Dermis microvascular lymphatic vessel endothelial cell (primary cell): ENCODE measurements around the gene RYR2. TPM values are rescaled to one million over a fixed set of nuclear protein-coding genes. Genes with fewer than 3 reads are reported as not detected.
A peak's percentile ranks its signal among the peaks of the same experiment; 100 is the strongest.

Experiments used
- DNase-seq, 2 donors: peaks; one replicate each; pipeline versions ENCODE4 v3.0.0 to v3.0.0-alpha.2; 2010; ENCODE audit warnings: low read depth in 2 of 2
- total RNA-seq: library from RNA; depleted of rRNA; stranded (reverse); fragments of >200 nt; gene quantifications from 2 replicates; pipeline ENCODE4 v1.2.1, GENCODE V29; 2014

Gene RYR2
- total RNA-seq, 1 donor from 2014 or later: 0.26 TPM

DNA sequence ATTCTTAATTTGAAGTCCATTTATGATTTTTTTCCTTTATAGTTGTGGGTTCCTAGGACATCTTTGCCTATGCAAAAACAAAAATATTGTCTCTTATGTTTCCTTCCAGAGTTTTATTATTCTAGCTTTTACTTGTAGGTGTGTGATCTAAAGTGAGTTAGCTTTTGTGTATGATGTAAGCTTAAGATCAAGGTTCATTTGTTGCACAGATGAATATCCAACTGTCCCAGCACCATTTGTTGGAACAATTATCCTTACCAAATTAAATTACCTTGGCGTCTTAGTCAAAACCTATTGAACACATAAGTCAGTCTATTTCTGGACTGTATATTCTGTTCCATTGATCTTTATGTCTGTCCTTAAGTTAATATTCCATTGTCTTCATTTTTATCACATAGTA is 511.1 kb downstream of the RYR2 start:
- no peak for DNase-seq

DNA sequence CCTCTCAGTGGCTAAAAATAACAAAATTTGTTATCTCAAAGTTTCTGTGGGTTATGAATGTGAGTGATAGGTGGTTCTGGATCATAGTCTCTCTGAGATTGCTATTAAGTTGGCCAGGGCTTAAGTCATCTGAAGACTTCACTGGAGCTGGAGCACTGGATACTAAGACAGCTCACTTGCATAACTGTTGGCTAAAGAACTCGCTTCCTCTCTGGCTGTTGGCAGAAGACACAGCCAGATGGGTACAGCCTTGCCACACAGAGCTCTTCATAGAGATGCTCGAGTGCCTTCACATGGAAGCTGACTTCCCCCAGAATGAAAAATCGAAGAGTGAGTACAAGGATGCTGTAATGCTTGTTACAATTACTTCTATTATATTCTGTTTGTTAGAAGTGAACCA is 514.9 kb downstream of the RYR2 start:
- no peak for DNase-seq

DNA sequence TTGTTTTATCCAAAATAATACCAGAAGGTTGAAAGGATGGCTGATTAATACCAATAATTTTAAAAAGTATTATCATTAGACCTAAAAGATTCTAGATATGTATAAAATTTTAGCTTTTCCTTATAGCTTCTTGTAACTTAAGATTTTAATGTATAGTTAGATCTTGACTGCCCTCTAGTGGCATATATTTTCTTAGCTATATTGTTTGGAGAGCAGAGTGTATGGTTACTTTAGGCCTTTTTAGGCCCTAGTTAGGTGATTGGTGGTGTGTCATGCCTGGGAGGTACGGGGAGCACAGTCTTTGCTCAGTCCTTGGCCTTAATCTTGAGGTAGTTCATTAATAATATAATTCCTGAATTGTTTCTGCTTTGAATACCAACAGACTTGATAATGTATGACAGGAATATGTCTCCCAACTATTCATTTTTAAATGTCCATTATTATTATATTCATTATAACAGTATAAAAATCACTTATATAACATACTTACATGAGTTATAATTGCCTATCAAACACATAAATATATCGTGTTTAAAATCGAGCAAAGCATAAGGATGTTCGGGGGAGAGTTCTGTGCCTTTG is 520.3 kb downstream of the RYR2 start:
- peak; percentile 14 to 55 for DNase-seq

DNA sequence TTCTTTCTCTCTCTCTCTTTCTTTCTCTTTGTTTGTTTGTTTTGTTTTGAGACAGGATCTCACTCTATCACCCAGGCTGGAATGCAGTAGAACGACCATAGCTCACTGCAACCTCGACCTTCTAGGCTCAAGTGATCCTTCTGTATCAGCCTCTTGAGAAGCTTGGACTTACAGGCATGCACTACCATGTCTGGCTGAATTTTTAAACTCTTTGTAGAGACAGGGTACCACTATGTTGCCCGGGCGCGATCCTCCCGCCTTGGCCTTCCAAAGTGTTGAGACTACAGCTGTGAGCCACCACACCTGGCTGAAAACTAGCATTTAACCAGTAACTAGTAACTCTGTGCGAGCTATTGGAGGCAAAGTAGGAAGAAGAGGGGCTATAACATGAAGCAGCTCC is 523.3 kb downstream of the RYR2 start:
- no peak for DNase-seq

DNA sequence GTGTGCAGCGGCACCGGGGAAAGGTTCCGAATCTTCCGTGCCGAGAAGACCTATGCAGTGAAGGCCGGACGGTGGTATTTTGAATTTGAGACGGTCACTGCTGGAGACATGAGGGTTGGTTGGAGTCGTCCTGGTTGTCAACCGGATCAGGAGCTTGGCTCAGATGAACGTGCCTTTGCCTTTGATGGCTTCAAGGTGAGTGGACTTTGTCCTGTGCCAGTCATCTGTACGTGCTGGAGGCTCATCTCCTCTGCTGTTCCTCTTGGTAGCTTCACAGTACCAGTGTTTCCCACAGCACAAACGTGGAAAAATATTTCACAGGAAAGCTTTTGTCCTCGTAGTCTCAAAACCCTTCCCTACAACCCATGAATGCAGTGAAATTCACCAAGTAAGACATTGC is 524.6 kb downstream of the RYR2 start:
- no peak for DNase-seq

DNA sequence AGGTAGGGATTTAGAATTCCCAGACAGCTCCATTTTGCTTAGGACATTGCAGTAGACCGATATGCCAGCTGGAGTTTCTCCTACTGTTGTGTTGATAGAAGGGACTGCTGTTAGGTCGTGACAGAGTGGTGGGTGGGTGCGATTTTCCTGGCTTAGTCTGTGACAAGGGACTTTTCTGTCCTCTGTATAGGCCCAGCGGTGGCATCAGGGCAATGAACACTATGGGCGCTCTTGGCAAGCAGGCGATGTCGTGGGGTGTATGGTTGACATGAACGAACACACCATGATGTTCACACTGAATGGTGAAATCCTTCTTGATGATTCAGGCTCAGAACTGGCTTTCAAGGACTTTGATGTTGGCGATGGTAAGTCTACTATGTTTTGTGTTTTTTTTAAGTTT is 527.0 kb downstream of the RYR2 start:
- no peak for DNase-seq

DNA sequence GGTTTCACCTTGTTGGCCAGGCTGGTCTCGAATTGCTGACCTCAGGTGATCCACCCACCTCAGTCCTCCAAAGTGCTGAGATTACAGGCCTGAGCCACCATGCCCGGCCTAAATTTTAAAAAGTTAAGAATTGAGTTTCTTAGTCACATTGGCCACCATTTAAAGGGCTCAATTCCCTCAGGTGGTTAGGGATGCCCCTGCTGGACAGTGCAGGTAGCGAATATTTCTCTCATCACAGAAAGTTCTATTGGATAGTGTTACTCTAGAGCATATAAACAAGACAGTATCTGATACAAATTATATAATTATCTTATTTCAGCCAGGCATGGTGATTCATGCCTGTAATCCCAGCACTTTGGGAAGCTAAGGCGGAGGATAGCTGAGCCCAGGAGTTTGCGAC is 528.5 kb downstream of the RYR2 start:
- DNase-seq: no peak

DNA sequence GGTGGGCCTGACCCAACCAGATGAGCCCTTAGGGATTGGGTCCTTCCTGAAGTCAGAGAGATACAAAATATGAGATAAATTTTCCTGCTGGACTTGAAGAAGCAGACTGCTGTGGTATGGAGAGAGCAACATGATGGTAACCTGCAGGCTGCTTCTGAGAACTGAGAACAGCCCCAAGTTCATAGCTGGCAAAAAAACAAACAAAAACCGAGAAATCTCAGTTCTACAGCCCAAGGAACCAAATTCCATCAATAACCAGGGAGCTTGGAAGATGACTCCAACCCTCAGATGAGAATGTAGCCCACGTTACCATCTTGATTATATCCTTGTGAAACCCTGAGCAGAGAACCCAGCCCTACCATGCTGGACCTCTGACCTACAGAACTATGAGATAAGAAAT is 532.6 kb downstream of the RYR2 start:
- no peak for DNase-seq

DNA sequence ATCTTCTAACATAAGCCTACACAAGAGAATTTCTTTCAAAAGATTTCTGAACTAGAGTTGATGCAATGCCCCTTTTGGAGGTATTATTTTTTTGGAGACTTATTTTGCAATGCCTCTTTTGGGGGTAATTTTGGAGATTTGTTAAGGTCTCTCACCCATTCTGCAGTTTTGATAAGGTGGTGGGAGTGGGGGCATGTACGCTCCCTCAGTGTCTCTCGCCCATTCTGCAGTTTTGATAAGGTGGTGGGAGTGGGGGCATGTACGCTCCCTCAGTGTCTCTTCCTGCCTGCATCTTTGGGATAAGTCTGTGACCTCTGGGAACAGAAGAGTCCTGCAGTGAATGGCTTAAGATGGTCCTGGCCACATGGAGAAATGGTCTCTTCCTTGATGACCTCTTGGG is 536.6 kb downstream of the RYR2 start:
- no peak for DNase-seq

DNA sequence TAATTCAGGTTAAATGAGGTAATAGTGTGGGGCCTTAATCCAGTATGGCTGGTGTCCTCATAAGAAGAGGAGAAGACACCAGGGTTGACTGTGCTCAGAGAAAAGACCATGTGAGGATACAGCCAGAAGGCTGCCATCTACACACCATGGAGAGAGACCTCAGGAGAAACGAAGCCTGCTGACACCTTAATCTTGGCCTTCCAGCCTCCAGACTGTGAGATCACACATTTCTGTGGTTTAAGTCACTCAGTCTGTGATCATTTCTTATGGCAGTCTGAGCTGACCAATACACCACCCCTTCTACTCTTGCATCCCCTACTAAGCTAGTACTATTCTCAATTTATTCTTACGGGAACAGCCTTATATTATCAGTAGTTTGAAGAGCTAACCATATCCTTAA is 538.7 kb downstream of the RYR2 start:
- no peak for DNase-seq

DNA sequence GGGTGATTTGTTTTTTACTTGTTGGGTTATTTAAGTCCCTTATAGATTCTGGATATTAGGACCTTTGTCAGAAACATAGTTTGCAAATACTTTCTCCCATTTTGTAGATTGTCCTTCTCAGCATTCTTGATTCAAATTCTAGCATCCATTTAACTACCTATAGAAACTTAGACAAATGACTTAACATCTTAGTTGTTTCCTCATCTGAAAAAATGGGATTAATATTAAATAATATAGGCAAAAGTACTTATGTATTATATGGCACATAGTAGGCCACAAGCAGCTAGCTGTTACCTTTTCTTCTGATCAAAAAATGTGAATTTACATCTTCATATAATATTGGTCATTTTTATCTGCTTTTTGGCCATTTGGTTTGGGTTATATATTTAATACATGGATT is 541.3 kb downstream of the RYR2 start:
- no peak for DNase-seq

DNA sequence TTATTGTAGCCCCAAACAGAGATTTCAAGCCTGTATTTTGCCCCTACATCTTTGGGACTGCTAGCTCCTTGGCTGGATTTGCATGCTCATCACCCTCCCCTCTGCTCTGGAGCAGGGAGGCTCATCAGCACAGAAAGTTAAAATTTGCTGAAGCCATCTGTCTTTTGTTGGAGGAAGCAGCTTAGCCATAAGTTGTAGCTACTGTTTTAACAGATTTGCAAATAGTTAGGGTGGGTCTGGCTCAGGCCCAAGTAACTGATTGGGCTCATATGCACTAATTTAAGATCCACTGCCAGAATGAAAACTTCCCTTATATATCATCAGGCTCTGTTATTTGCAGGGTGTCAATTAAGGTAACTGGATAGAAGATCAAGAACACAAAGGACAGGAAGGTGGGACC is 541.8 kb downstream of the RYR2 start:
- DNase-seq: no peak

DNA sequence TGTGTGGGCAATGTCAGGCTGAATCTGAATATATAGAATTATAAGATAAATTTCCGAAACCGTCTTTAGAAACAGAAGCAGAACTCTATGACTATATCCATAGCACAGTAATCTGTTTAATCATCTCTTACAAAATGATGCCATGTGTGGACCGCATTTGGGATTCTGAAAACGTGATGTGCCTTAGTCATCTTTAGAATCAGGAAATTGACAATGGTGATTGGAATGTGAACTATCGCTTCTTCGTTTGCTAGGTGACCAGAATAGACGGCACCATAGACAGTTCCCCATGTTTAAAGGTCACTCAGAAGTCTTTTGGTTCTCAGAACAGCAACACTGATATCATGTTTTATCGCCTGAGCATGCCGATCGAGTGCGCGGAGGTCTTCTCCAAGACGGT is 548.4 kb downstream of the RYR2 start:
- DNase-seq: no peak

DNA sequence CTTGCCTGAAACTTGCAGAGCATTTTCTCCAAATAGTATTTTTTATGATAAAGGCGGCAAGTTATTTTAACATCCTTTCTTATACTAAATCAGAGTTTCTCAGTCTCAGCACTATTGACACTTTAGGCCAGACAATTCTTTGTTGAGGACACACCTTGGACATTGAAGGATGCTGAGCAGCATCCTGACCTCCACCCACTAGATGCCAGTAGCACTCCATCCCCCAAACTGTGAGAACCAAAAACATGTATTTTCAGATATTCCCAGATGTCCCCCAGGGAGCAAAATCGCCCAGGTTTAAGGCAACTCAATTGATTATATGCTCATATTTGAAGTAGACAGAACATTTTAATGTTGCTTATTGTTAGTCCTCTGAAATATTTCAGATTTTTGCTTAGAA is 549.4 kb downstream of the RYR2 start:
- DNase-seq: no peak

DNA sequence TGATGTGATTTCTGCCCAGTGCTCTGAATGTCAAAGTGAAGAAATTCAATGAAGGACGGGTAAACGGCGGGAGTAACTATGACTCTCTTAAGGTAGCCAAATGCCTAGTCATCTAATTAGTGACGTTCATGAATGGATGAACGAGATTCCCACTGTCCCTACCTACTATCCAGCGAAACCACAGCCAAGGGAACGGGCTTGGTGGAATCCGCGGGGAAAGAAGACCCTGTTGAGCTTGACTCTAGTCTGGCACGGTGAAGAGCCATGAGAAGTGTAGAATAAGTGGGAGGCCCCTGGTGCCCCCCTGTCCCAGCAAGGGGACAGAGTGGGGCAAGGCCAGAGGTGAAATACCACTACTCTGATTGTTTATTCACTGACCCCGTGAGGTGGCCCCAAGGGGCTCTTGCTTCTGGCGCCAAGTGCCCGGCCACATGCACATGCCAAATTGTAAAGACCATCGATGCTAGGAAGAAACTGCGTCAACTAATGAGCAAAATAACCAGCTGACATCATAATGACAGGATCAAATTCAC is 561.1 kb downstream of the RYR2 start:
- DNase-seq: peak in 1 of 2 donors; percentile 35

DNA sequence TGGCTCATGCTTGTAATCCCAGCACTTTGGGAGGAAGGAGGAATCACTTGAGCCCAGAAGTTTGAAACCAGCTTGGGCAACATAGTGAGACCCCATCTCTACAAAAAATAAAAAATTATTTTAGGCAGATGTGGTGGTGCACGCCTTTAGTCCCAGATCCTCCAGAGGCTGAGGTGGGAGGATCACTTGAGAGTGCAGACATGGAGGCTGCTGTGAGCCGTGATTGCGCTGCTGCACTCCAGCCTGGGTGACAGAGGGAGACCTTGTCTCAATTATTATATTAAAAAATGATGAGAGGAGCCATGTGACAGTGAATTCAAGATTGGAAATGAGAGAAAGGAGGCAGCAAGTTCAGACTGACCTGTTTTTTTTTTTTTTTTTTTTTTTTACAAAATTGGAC is 566.4 kb downstream of the RYR2 start:
- no peak for DNase-seq

DNA sequence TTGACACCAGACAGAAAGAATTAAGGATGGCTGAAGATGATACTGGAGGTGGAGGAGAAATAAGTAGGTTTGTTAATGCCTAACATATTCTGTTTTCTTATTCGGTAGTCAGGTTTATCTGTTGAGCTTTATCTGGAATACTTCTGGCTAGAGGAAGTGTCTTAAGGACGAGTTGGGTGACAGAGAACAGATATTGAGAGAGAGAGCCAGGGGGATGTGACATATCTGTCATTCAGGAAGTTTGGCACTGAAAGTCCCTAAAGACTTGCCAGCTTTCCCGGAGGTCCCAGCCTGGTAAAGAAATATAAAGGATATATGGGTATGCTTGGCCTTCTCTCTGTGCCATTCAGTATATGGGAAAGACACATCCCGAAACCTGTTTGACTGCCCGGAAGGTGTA is 568.2 kb downstream of the RYR2 start:
- no peak for DNase-seq

DNA sequence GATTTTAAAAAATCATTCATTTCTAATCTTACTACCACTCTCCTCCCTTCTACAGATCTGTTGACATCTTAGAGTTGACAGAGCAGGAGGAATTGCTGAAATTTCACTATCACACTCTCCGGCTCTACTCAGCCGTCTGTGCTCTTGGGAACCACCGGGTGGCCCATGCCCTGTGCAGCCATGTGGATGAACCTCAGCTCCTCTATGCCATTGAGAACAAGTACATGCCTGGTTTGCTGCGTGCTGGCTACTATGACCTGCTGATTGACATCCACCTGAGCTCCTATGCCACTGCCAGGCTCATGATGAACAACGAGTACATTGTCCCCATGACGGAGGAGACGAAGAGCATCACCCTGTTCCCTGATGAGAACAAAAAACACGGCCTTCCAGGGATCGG is 572.0 kb downstream of the RYR2 start:
- DNase-seq: no peak

DNA sequence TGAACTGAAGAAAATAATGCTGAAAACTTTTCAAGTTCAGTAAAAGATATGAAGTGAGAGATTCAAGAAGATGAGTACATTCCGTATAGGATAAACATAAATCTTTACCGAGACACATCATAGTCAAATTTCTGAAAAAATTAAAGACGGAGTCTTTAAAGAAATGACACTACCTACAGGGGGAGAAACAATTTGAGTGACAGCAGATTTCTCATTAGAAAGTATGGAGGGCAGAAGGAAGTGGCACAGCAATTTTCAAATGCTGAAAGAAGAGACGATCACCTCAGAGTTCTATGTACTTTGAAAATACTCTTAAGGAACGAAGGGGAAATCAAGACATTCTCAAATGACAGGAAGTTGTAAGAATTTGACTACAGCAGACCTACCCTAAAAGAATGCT is 577.6 kb downstream of the RYR2 start:
- no peak for DNase-seq

DNA sequence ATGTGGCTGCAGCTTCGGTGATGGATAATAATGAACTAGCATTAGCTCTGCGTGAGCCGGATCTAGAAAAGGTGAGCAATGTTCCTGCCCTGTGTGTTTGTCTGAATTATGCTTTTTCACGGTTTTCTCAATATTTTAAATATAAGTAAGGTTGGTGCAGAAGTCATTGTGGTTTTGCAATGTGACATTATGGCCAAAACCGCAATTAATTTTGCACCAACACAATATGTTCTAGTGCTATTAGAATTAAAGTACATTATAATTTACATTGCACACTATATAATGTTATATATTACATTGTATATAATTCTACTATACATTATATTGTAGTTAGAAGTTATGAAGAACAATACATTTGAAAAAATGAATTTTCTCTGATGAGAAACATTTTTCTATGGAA is 592.9 kb downstream of the RYR2 start:
- no peak for DNase-seq

DNA sequence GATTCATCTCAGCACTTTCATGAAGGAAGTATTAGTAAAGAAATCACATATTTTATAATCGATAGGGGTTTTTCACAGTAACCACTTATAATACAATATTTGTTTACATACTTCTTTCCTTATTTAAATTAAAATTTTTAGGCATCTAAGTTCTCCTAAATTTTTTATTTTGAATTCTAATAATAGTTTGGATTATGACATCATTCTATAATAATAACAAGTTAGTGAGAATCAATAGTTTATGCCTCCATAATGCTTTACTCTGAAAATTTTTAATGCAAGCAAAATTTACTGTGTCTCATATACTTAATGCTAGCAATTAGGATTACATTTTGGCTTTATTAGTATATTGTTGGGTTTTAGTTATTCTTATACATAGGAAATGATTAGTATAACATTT is 596.6 kb downstream of the RYR2 start:
- DNase-seq: no peak

DNA sequence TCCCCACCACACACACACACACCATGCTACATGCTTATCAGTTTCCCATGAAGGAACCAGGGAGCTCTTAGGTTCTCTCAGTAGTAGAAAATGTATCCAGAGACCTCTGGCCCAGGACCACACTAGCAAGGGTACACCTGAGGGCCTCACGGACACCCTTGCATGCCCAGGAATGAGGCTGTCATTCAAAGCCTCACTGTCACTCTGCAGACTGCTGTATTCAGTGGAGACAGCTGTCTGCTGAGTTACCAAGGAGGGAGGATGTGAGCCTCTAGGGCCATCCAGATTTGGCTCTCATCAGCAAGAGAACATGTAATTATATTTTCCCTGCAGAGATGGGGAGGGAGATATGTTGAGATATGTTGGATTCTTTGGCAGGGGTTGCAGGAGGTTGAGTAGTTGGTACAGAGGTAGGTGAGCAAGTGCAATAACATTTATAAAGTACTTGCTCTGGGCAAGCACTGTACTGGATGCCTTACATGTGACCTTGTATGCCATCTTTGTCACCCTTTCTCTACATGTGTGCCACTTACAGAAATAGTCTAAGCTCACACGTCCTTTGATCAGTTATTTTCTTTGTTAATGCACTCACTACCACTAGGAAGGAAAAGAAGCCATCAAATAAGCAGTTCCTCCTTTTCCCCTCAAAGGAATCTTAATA is 598.2 kb downstream of the RYR2 start:
- no peak for DNase-seq

DNA sequence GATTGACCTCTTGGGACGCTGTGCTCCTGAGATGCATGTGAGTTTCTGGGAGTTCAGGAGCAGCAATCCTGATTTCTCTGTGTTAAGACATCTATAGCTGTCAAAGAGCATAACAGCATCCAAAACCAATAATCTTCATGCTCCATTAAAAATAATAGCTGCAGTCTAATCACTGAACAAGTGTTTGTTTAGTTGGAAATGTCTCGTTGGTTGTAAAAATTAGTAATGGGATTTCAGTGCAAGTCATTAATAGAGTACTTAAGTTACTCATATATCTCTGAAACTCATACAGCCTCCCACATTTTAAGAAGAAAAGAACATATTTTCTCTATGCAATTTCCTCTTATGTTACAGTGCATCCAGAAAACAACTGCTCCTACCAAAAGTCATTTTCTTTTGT is 599.0 kb downstream of the RYR2 start:
- DNase-seq: no peak

DNA sequence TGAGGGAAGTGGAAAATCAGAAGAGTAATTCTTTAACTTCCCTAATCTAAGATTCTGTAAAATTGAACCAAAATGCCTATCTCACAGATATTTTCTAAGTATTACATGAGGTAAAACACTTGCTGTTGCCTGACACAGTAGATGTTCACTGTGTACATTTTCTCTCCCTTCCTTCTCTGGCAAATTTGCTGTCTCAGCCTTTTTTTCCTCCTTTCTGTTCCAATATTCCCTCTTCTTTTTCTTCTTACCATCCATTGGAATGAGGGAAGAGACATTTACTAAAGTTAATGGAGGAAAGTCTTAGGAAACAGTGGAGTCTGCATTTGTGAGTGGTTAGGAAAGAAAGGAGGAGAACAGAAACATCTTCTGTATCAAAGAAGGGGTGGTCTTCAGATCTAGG is 608.8 kb downstream of the RYR2 start:
- no peak for DNase-seq
